ENCODE results near the gene LDLRAD4.

The LDLRAD4 gene

GRCh38 chr18:13550418-13551304 lies 332.1 kb downstream of the LDLRAD4 start:
- no peak for DNase-seq (ENCODE audit: low read depth)

- no peak for DNase-seq (ENCODE audit: low read depth)
These were observed 332.7 kb downstream of the LDLRAD4 start for GRCh38 chr18:13551305-13551603.

GRCh38 chr18:13551841-13552733 lies 333.5 kb downstream of the LDLRAD4 start:
- no peak for DNase-seq (ENCODE audit: low read depth)

- no peak for DNase-seq (ENCODE audit: low read depth)
These were observed 334.9 kb downstream of the LDLRAD4 start for GRCh38 chr18:13553449-13553848.

GRCh38 chr18:13555192-13555591 lies 336.6 kb downstream of the LDLRAD4 start:
- DNase-seq (ENCODE audit: low read depth) = no peak

- DNase-seq (ENCODE audit: low read depth) = no peak
These were observed 337.3 kb downstream of the LDLRAD4 start for GRCh38 chr18:13555865-13556264.

- DNase-seq (ENCODE audit: low read depth) = no peak
These were observed 337.9 kb downstream of the LDLRAD4 start for GRCh38 chr18:13556502-13556901.

- DNase-seq (ENCODE audit: low read depth) = no peak
These were observed 339.6 kb downstream of the LDLRAD4 start for GRCh38 chr18:13558124-13558523.

GRCh38 chr18:13558790-13559189 lies 340.2 kb downstream of the LDLRAD4 start:
- no peak for DNase-seq (ENCODE audit: low read depth)

GRCh38 chr18:13559754-13560153 lies 341.2 kb downstream of the LDLRAD4 start:
- no peak for DNase-seq (ENCODE audit: low read depth)

GRCh38 chr18:13560306-13560705 lies 341.7 kb downstream of the LDLRAD4 start:
- no peak for DNase-seq (ENCODE audit: low read depth)

GRCh38 chr18:13562494-13563029 lies 344.0 kb downstream of the LDLRAD4 start:
- DNase-seq (ENCODE audit: low read depth) = peak; percentile 80

- no peak for DNase-seq (ENCODE audit: low read depth)
These were observed 344.8 kb downstream of the LDLRAD4 start for GRCh38 chr18:13563390-13563805.

- no peak for DNase-seq (ENCODE audit: low read depth)
These were observed 346.0 kb downstream of the LDLRAD4 start for GRCh38 chr18:13564579-13564978.

GRCh38 chr18:13565228-13565627 lies 346.7 kb downstream of the LDLRAD4 start:
- DNase-seq (ENCODE audit: low read depth) = no peak

- DNase-seq (ENCODE audit: low read depth) = no peak
These were observed 348.6 kb downstream of the LDLRAD4 start for GRCh38 chr18:13566941-13567746.

GRCh38 chr18:13568443-13569392 lies 350.2 kb downstream of the LDLRAD4 start:
- DNase-seq (ENCODE audit: low read depth) = peak; percentile 53

- DNase-seq (ENCODE audit: low read depth) = no peak
These were observed 351.7 kb downstream of the LDLRAD4 start for GRCh38 chr18:13570216-13570615.

GRCh38 chr18:13570856-13571495 lies 352.4 kb downstream of the LDLRAD4 start:
- no peak for DNase-seq (ENCODE audit: low read depth)

- DNase-seq (ENCODE audit: low read depth) = no peak
These were observed 353.6 kb downstream of the LDLRAD4 start for GRCh38 chr18:13572148-13572547.

Data from activated T-cell treated with anti-CD3 and anti-CD28 coated beads for 48 hours (primary cell).